ENCODE measurements around the gene GRK3.

DNA sequence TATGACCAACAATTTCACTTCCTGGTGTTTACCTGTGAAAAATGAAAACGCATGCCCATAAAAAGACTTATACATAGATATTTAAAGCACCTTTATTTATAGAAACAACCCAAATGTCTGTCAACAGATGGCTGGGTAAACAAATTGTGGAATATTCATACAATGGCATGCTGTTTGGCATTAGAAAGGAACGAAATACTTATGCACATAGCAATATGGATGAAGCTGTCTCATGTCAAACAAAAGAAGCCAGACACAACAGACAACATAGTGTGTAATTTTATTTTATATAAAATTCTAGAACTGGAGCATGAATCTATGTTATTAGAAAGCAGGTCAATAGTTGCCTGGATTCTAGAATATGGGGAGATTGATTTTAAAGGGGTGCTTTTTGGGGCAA is 38.0 kb downstream of the GRK3 start:
- TF ChIP-seq, protein P1, sequence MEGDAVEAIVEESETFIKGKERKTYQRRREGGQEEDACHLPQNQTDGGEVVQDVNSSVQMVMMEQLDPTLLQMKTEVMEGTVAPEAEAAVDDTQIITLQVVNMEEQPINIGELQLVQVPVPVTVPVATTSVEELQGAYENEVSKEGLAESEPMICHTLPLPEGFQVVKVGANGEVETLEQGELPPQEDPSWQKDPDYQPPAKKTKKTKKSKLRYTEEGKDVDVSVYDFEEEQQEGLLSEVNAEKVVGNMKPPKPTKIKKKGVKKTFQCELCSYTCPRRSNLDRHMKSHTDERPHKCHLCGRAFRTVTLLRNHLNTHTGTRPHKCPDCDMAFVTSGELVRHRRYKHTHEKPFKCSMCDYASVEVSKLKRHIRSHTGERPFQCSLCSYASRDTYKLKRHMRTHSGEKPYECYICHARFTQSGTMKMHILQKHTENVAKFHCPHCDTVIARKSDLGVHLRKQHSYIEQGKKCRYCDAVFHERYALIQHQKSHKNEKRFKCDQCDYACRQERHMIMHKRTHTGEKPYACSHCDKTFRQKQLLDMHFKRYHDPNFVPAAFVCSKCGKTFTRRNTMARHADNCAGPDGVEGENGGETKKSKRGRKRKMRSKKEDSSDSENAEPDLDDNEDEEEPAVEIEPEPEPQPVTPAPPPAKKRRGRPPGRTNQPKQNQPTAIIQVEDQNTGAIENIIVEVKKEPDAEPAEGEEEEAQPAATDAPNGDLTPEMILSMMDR (IDR thresholded peaks at IDR 0.05): no peak
- no peak for TF ChIP-seq POLR2A (IDR thresholded peaks at IDR 0.05)
